Nephron progenitor cell (in vitro differentiated cells): ENCODE measurements around the gene RPTOR.

ENCODE experiments used
- DNase-seq: peaks from one replicate; pipeline ENCODE4 v3.0.0; 2021
- H3K27ac Mint-ChIP-seq: 2 replicates; pipeline ENCODE4 v1.8.0; 2021; ENCODE audit warnings: mild to moderate bottlenecking, moderate library complexity, mixed read lengths
- H3K27me3 Mint-ChIP-seq: 2 replicates; pipeline ENCODE4 v1.8.0; 2021; ENCODE audit warnings: mild to moderate bottlenecking, low read depth, mixed read lengths; ENCODE audit not compliant: poor library complexity
- H3K36me3 Mint-ChIP-seq: 2 replicates; pipeline ENCODE4 v1.8.0; 2021; ENCODE audit warnings: low read depth, mixed read lengths
- H3K4me1 Mint-ChIP-seq: 2 replicates; pipeline ENCODE4 v1.8.0; 2021; ENCODE audit warnings: mixed read lengths
- H3K4me3 Mint-ChIP-seq: 2 replicates; pipeline ENCODE4 v1.8.0; 2021; ENCODE audit warnings: mild to moderate bottlenecking, moderate library complexity, mixed read lengths
- H3K9me3 Mint-ChIP-seq: 2 replicates; pipeline ENCODE4 v1.8.0; 2021; ENCODE audit warnings: mild to moderate bottlenecking, moderate library complexity, mixed read lengths
- CTCF ChIP-seq: fragments of 200-600 bp; sonication (generic); IDR thresholded peaks from 2 replicates; pipeline ENCODE4 v1.5.0; 2021; ENCODE audit warnings: antibody characterized with exemption

Gene RPTOR

DNA sequence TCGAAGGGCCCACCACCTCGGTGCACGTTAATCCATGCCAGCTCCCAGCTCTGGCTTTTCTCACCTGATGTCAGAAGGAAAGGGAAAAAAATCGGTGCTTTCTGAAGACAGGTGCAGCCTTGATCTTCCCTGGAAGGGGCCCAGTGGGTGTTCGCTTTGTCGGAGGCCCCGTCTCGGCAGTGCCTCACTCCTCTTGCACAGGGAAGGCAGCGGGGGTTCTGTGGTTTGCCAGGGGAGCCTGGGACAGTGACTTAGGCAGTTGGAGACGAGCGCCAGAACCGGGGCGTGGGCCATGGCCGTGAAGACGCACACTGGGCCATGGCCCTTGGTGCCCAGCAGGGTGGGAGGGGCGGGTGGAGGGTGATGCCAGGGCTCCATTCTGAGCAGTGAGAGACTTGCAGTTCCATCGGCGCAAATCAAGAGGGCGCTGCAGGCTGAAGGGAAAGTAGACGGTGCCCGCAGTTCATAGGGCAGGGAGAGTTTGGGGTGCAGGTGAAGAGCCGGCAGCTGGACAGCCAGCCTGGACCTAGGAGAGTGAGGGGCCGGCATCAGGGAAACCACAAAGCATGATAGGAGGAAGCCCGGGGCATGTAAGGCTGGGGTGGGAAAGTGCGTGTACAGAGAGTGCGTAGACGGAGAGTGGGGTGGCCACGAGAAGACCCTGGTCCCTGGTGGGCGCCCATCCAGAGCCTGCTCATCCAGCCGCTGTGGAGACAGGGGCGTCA, 345.7 kb downstream of the RPTOR start:
- Mint-ChIP-seq H3K27me3 (peaks cover 3% of the 10 kb centered on the region), H3K27ac (peak overlapping the region; percentile 92), H3K4me3 (no peak overlapping the region), H3K9me3 (no peaks in the 10 kb centered on the region), H3K36me3 (peaks cover 28% of the 10 kb centered on the region), H3K4me1 (peaks cover 51% of the 10 kb centered on the region)
- TF ChIP-seq CTCF: no peak
- no peak for DNase-seq

GRCh38 chr17:80890921-80891396, 346.3 kb downstream of the RPTOR start:
- DNase-seq: no peak
- no peaks in the 10 kb centered on the region for H3K9me3 Mint-ChIP-seq
- peaks cover 28% of the 10 kb centered on the region for H3K36me3 Mint-ChIP-seq
- TF ChIP-seq CTCF: no peak
- H3K4me1 Mint-ChIP-seq: peaks cover 51% of the 10 kb centered on the region
- peaks cover 3% of the 10 kb centered on the region for H3K27me3 Mint-ChIP-seq
- H3K27ac Mint-ChIP-seq: peak overlapping the region; percentile 52
- H3K4me3 Mint-ChIP-seq: no peak overlapping the region

DNA sequence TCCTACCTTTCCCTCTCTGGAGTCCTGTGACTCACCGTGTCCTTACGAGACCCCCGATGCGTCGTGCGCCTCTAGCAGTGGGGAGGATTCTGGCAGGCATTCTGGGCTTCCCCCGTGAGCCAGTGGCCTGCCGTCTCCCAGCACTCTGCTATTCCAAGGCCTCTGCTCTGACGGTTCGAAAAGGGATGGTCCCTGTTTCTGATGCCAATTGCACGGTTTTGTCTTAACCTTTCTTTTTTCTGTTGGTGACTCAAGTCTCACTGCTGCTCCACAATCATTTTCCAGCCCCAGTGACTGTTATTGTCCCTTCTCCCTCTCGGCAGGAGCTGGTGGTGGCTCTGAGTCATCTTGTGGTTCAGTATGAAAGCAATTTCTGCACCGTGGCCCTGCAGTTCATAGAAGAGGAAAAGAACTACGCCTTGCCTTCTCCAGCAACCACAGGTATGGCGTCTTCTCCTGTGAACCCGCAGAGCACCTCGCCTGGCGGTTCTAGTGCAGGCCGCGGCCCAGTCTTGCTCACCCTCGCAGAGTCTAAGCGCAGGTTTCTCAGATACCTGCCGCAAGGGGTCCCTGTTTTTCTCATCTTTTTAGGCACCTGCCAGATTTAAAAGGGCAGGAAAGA, 346.9 kb downstream of the RPTOR start:
- Mint-ChIP-seq H3K4me3 (no peak overlapping the region), H3K4me1 (peaks cover 51% of the 10 kb centered on the region), H3K36me3 (peaks cover 25% of the 10 kb centered on the region), H3K9me3 (no peaks in the 10 kb centered on the region), H3K27me3 (peaks cover 3% of the 10 kb centered on the region), H3K27ac (peak overlapping the region; percentile 52)
- DNase-seq: no peak
- no peak for TF ChIP-seq CTCF

DNA sequence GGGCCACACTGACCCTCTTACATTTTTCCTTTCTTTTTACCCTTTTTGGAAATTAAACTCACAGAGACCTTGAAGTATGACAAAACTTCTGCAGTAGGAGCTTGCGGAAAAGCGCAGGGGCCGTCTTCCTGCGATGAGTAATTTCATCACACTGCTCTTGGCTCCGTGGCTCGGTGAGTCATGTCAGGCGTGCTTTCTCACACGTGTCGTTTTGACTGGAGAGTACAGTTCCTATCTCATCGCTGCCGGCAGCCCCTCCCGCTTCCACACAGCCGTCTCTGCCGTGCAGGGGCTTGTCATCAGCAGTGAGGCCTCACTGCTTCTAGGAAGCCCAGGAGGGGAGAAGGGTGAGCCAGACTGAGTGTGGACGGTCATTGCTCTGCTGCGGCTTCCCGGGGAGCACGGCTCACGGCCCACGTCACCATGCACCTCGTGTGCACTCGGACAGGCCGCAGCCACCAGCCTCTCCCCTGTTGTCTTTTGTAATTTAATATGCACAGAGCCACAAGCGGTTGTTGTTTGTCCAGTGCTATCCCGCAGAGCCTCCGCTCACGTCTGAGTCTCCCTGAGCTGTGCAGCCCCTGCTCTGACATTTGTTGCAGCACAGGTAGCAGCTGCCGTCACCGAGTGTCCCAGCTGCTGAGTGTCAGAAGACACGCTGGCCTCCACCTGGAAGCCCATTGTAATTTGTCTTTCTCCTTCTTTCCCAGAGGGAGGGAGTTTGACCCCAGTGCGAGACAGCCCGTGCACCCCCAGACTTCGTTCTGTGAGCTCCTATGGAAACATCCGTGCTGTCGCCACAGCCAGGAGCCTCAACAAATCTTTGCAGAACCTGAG, 347.6 kb downstream of the RPTOR start:
- Mint-ChIP-seq H3K9me3 (no peaks in the 10 kb centered on the region), H3K36me3 (peaks cover 29% of the 10 kb centered on the region), H3K4me3 (peak overlapping the region; percentile 20), H3K27ac (peak overlapping the region; percentile 52), H3K4me1 (peaks cover 51% of the 10 kb centered on the region), H3K27me3 (peaks cover 3% of the 10 kb centered on the region)
- peak; percentile 40 for DNase-seq
- TF ChIP-seq CTCF: no peak

DNA sequence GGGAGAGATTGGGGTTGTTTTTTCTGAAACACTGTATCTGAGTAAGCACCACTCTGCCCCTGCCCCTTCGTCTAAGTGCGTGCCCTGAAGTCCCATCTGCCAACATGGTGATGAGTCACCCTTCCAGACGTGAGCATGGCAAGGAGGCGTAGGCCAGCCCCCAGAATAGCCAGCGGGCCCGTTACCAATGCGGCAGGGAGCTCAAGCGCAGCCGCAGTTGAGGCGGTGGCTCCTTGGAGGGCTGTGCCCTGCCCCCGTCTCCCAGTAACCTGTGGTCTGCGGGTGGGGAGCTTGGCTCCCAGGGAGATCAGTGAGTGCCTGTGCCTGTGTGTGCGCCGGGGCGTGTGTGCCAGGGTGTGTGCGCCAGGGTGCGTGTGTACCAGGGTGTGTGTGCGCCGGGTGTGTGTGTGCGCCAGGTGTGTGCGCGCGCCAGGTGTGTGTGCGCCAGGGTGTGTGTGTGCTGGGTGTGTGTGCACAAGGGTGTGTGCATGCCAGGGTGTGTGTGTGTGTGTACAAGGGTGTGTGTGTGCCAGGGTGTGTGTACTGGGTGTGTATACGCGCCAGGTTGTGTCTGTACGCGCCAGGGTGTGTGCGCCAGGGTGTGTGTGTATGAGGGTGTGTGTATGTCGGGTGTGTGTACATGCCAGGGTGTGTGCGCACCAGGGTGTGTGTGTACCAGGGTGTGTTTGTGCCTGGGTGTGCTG, 348.4 kb downstream of the RPTOR start:
- no peak for DNase-seq
- Mint-ChIP-seq H3K36me3 (peaks cover 29% of the 10 kb centered on the region), H3K27me3 (peaks cover 3% of the 10 kb centered on the region), H3K4me1 (peaks cover 57% of the 10 kb centered on the region), H3K27ac (peak overlapping the region; percentile 52), H3K4me3 (no peak overlapping the region), H3K9me3 (no peaks in the 10 kb centered on the region)
- TF ChIP-seq CTCF: no peak
